ENCODE data around the gene CHST11.
"Not testable (repeated sequence)": the region's sequence is repeated elsewhere in the genome, so short reads cannot be mapped to it uniquely, and the experiment has no call there.

The CHST11 gene

GRCh38 chr12:104567832-104568486 is 111.2 kb downstream of the CHST11 start:
- peak in 22 of 42 donors; percentile 25 to 72 (median 42) for DNase-seq
- intact Hi-C loops (cut with DNase I), result no loop called here

DNA sequence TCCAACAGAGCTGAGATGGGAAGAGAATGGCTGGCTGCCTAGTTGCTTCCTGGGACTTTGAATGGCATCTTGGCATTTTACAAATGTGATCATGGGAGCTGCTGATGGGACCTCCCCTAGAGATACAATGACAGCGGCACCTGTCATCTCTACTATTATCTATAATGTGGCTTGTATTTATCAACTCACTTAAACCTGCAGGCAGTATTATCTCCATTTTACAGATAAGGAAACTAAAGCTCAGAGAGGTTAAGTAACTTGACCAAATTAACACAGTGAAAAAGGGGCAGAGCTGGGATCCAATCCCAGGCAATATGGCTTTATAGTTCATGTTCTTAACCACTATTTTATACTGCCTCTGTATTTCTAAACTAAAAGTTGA is 111.7 kb downstream of the CHST11 start:
- no peak for DNase-seq
- intact Hi-C loops (cut with DNase I), result no loop called here

- no peak for DNase-seq
- intact Hi-C loops (cut with DNase I), result no loop called here
Observed at GRCh38 chr12:104568935-104569334, 112.2 kb downstream of the CHST11 start.

- DNase-seq, result peak in 3 of 42 donors; percentile 27 to 48 (median 47)
- intact Hi-C loops (cut with DNase I), result no loop called here
Observed at GRCh38 chr12:104569346-104570173, 112.8 kb downstream of the CHST11 start.

GRCh38 chr12:104570174-104570907 is 113.6 kb downstream of the CHST11 start:
- intact Hi-C loops (cut with DNase I), result no loop called here
- peak in 3 of 42 donors; percentile 32 to 40 (median 32) for DNase-seq

GRCh38 chr12:104571328-104571727 is 114.6 kb downstream of the CHST11 start:
- DNase-seq, result no peak
- intact Hi-C loops (cut with DNase I), result no loop called here

DNA sequence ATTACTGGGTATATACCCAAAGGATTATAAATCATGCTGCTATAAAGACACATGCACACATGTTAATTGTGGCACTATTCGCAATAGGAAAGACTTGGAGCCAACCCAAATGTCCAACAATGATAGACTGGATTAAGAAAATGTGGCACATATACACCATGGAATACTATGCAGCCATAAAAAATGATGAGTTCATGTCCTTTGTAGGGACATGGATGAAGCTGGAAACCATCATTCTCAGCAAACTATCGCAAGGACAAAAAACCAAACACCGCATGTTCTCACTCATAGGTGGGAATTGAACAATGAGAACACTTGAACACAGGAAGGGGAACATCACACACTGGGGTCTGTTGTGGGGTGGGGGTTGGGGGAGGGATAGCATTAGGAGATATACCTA is 117.6 kb downstream of the CHST11 start:
- DNase-seq; intact Hi-C loops (cut with DNase I): not testable (repeated sequence)

GRCh38 chr12:104574758-104575157 is 118.0 kb downstream of the CHST11 start:
- DNase-seq; intact Hi-C loops (cut with DNase I): not testable (repeated sequence)

DNA sequence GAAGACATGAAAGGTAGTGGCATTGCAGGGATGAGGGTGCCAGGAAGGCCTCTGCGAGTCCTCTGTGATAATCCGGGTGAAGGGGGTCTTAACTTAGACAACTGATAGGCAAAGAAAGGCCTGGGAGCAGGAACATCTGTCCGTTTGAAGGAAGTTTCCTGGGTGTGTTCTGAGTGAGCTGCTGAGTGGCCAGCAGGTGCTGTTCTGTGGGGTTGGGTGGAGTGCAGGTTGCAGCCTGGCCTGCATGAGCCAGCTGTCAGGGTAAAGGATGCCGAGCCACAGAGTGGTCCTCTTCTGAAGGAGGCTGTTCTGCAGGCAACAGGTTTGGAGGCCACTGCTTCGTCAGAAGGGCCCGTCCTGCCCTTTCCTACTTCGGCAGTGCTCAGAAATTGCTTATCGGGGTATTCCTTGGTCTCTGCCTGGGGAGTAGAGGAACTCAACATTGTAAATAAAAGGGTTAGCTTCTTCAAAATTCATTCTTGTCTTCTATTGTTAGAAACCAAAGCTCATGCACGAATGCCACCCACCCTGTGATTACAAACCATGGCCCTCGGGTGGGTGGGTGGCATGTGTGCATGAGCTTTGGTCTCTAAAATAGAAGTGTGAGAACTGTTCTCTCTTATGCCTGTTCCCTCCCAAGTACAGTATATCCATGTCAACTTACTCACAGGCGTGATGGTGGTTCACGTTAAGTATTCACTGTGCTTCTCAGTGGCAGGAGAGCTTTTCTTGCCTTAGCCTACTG is 118.9 kb downstream of the CHST11 start:
- intact Hi-C loops (cut with DNase I), result no loop called here
- DNase-seq, result peak in 5 of 42 donors; percentile 37 to 54 (median 44)

- no peak for DNase-seq
- intact Hi-C loops (cut with DNase I), result no loop called here
Observed at GRCh38 chr12:104576187-104576778, 119.5 kb downstream of the CHST11 start.

DNA sequence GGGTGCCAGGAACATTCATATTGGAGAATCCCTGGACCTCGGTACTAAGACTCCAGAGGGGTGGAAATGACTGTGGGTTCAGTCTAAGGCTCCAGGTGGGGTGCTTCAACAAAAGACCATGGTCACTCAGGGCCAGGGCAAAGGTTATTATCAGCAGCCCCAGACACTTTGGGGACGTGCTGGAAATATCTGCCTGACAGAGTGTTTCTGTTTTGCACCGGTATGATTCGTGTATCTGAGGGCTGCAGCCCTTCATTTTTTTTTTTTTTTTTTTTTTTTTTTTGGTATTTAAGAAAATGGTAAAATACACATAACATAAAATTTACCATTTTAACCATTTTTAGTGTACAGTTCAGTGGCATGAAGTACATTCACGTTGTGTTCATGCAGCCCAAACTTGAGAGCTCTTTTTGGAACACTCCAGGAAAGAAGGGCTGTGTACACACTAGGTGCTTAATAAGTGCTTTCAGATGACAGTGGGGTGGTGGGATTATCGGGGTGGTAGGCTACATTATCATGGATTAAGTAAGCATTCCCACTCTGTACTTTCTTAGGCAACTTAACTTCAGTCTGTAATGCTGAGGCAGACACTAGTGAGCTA is 120.3 kb downstream of the CHST11 start:
- DNase-seq, result no peak
- intact Hi-C loops (cut with DNase I), result no loop called here

DNA sequence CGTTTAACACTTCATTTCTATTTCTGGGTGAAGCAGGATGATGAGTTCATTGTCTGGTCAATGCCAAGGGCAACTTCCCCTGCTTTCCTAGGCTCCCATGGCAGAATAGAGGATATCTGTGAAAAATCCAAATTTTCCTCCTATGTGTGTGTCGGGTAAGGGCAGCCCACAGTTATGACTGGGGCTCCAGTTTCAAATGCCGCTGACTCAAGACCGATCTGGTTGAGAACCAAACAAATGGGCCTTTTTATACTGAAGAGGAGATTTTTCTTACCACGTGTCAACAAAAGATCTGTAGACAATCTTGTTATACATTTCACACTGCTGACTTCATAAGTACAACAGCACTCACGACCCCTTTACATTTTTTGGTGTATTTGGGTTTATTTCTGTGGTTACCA is 120.8 kb downstream of the CHST11 start:
- intact Hi-C loops (cut with DNase I), result no loop called here
- no peak for DNase-seq

- DNase-seq, result no peak
- intact Hi-C loops (cut with DNase I), result no loop called here
Observed at GRCh38 chr12:104578453-104578852, 121.7 kb downstream of the CHST11 start.

- intact Hi-C loops (cut with DNase I), result no loop called here
Observed at GRCh38 chr12:104579718-104580495, 123.2 kb downstream of the CHST11 start.

DNA sequence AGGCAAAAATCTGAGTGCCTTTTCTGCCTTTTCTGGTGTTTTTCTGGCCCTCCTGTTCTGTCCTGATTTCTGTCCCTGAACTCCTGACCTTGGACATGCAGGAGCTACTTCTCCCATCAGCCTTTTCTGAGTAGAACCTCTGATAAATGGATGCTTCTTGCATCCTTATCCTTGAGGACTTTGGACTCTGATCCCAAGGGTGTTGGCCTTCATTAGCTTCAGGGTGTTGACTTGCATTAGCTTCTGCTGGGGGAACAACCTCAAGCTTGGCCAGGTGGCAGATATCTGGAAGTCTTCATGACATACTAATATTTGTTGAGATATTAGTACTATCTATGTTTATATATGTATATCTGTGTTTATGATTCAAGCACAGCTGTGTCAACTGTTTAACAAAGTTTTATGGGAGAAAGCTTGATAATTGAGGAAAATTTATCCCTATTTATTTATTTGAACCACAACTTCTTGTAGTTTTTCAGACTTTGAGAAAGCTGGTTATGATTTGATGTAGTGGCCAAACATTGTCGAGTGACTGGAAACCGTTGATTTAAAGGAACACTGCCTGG is 124.3 kb downstream of the CHST11 start:
- intact Hi-C loops (cut with DNase I), result no loop called here
- DNase-seq, result no peak

More at GRCh38 chr12:104579718-104580495, 123.2 kb downstream of the CHST11 start:
- no peak for DNase-seq

- intact Hi-C loops (cut with DNase I), result no loop called here
Observed at GRCh38 chr12:104582739-104583138, 126.0 kb downstream of the CHST11 start.

GRCh38 chr12:104583301-104583700 is 126.6 kb downstream of the CHST11 start:
- intact Hi-C loops (cut with DNase I), result no loop called here
- no peak for DNase-seq

More at GRCh38 chr12:104582739-104583138, 126.0 kb downstream of the CHST11 start:
- no peak for DNase-seq

All from head of caudate nucleus (tissue), 42 donors.